Astrocyte (in vitro differentiated cells and primary cell): ENCODE data around the gene PSORS1C1. TPM values are rescaled to one million over a fixed set of nuclear protein-coding genes. Genes with fewer than 3 reads are reported as not detected.

Experiments
- DNase-seq: peaks from one replicate; pipeline ENCODE4 v3.0.0-alpha.2; 2010; ENCODE audit warnings: low read depth
- FAIRE-seq: peaks from 2 replicates; lab custom pipeline; 2011; peaks lifted over from hg19 to GRCh38; lab: Jason Lieb, UNC
- H2AFZ ChIP-seq: 2 replicates; pipeline ENCODE4 v1.6.0; 2012; ENCODE audit warnings: low read depth, low read length, inconsistent platforms
- H3K27ac ChIP-seq: 2 replicates; pipeline ENCODE4 v1.5.1; 2011; ENCODE audit warnings: low read depth, low read length, inconsistent platforms
- H3K27me3 ChIP-seq: 2 replicates; pipeline ENCODE4 v1.6.0; 2011; ENCODE audit warnings: low read length, inconsistent platforms; ENCODE audit not compliant: insufficient read depth
- H3K36me3 ChIP-seq: 2 replicates; pipeline ENCODE4 v1.5.1; 2011; ENCODE audit warnings: low read length, inconsistent platforms; ENCODE audit not compliant: insufficient read depth
- H3K4me1 ChIP-seq: 2 replicates; pipeline ENCODE4 v1.5.1; 2011; ENCODE audit warnings: low read length, inconsistent platforms; ENCODE audit not compliant: insufficient read depth
- H3K4me2 ChIP-seq: 2 replicates; pipeline ENCODE4 v1.6.0; 2012; ENCODE audit warnings: low read length, inconsistent platforms
- H3K4me3 ChIP-seq: 2 replicates; pipeline ENCODE4 v1.5.1; 2011; ENCODE audit warnings: low read depth, mild to moderate bottlenecking, low read length, inconsistent platforms; ENCODE audit not compliant: insufficient read depth
- H3K79me2 ChIP-seq: 2 replicates; pipeline ENCODE4 v1.6.0; 2012; ENCODE audit warnings: mild to moderate bottlenecking, low read length, inconsistent platforms; ENCODE audit not compliant: insufficient read depth
- H3K9ac ChIP-seq: 2 replicates; pipeline ENCODE4 v1.6.0; 2012; ENCODE audit warnings: mild to moderate bottlenecking, low read length, inconsistent platforms
- H3K9me3 ChIP-seq: 2 replicates; pipeline ENCODE4 v1.5.1; 2012; ENCODE audit warnings: low read depth, mild to moderate bottlenecking, low read length, inconsistent platforms; ENCODE audit not compliant: insufficient read depth
- H4K20me1 ChIP-seq: 2 replicates; pipeline ENCODE4 v1.6.0; 2012; ENCODE audit warnings: low read length, inconsistent platforms; ENCODE audit not compliant: insufficient read depth
- H3K27ac Mint-ChIP-seq: one replicate; pipeline ENCODE4 v1.8.0; 2021; ENCODE audit warnings: mild to moderate bottlenecking, mixed read lengths; ENCODE audit not compliant: unreplicated experiment
- H3K27me3 Mint-ChIP-seq: one replicate; pipeline ENCODE4 v1.8.0; 2021; ENCODE audit warnings: low read depth, mixed read lengths; ENCODE audit not compliant: unreplicated experiment
- H3K36me3 Mint-ChIP-seq: one replicate; pipeline ENCODE4 v1.8.0; 2021; ENCODE audit warnings: low read depth, mixed read lengths; ENCODE audit not compliant: unreplicated experiment
- H3K4me1 Mint-ChIP-seq: one replicate; pipeline ENCODE4 v1.8.0; 2021; ENCODE audit warnings: low read depth, mixed read lengths; ENCODE audit not compliant: unreplicated experiment
- H3K4me3 Mint-ChIP-seq: one replicate; pipeline ENCODE4 v1.8.0; 2021; ENCODE audit warnings: mild to moderate bottlenecking, moderate library complexity, mixed read lengths; ENCODE audit not compliant: unreplicated experiment
- H3K9me3 Mint-ChIP-seq: one replicate; pipeline ENCODE4 v1.8.0; 2021; ENCODE audit warnings: mild to moderate bottlenecking, mixed read lengths; ENCODE audit not compliant: unreplicated experiment
- EZH2 ChIP-seq: IDR thresholded peaks from 2 replicates; pipeline ENCODE4 v1.6.1; 2012; ENCODE audit warnings: mild to moderate bottlenecking, low read length, inconsistent platforms; ENCODE audit not compliant: insufficient read depth
- total RNA-seq: library from RNA; stranded (reverse); gene quantifications from 2 replicates; pipeline ENCODE4 v1.2.1, GENCODE V29; 2021
- TF ChIP-seq, protein P1 (sequence below): IDR thresholded peaks from 2 replicates; pipeline ENCODE4 v1.5.1; 2011; ENCODE audit warnings: low read depth, mild to moderate bottlenecking, inconsistent platforms, low read length, moderate library complexity; ENCODE audit not compliant: insufficient read depth

Gene PSORS1C1
- total RNA-seq, 1 donor from 2014 or later, result 9.2 TPM

DNA sequence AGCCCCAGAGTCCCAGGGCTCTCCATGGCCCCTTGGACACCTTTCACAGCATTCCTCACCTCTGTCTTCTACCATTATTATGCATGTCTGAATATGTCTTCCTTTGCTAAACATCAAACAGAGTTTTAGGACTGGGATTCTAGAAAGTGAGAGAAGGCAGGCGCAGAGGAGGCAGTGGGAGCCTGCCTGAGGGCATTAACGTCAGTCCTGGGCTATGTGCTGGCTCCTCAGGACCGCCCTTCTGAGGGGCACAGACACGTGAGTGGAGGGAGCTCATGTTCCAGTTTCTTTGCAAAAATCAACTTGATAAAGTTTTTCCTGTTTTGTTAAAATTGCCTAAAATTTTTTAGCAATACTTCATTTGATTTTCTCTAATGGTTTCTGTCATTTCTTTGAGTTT, 40.2 kb upstream of the PSORS1C1 start:
- Histone ChIP-seq H3K79me2 (no peaks in the 10 kb centered on the region), H3K9ac (no peak overlapping the region), H4K20me1 (no peaks in the 10 kb centered on the region), H3K4me3 (no peak overlapping the region), H3K27me3 (no peaks in the 10 kb centered on the region), H3K4me2 (no peak overlapping the region), H3K36me3 (no peaks in the 10 kb centered on the region), H2AFZ (no peak overlapping the region), H3K4me1 (peaks cover 19% of the 10 kb centered on the region), H3K9me3 (no peaks in the 10 kb centered on the region), H3K27ac (no peak overlapping the region)
- DNase-seq (no peak), FAIRE-seq (no peak)
- Mint-ChIP-seq H3K9me3 (no peaks in the 10 kb centered on the region), H3K36me3 (no peaks in the 10 kb centered on the region), H3K27me3 (no peaks in the 10 kb centered on the region), H3K4me1 (peaks cover 11% of the 10 kb centered on the region), H3K27ac (no peak overlapping the region), H3K4me3 (no peak overlapping the region)
- no peak for TF ChIP-seq EZH2
- TF ChIP-seq, protein P1, sequence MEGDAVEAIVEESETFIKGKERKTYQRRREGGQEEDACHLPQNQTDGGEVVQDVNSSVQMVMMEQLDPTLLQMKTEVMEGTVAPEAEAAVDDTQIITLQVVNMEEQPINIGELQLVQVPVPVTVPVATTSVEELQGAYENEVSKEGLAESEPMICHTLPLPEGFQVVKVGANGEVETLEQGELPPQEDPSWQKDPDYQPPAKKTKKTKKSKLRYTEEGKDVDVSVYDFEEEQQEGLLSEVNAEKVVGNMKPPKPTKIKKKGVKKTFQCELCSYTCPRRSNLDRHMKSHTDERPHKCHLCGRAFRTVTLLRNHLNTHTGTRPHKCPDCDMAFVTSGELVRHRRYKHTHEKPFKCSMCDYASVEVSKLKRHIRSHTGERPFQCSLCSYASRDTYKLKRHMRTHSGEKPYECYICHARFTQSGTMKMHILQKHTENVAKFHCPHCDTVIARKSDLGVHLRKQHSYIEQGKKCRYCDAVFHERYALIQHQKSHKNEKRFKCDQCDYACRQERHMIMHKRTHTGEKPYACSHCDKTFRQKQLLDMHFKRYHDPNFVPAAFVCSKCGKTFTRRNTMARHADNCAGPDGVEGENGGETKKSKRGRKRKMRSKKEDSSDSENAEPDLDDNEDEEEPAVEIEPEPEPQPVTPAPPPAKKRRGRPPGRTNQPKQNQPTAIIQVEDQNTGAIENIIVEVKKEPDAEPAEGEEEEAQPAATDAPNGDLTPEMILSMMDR, result no peak

DNA sequence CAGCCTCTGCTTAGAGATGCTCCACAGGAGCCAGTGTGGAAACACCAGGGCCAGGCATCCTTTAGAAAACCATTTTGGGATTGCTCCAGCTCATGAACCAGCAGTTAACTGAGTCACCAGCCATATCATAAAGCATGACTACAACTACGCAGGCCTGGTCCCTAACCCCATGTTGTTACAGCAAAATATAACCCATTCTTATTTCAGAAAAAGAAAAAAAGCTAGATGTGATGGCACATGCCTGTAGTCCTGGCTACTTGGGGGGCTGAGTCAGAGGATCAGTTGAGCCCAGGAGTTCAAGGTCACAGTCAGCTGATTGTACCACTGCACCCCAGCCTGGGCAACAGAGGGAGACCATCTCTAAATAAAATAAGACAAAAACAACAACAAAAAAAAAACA, 39.1 kb upstream of the PSORS1C1 start:
- Mint-ChIP-seq H3K4me1 (peaks cover 10% of the 10 kb centered on the region), H3K4me3 (no peak overlapping the region), H3K9me3 (no peaks in the 10 kb centered on the region), H3K27ac (no peak overlapping the region), H3K27me3 (no peaks in the 10 kb centered on the region), H3K36me3 (no peaks in the 10 kb centered on the region)
- DNase-seq (peak; percentile 51), FAIRE-seq (no peak)
- Histone ChIP-seq H3K36me3 (no peaks in the 10 kb centered on the region), H3K9ac (no peak overlapping the region), H3K4me2 (no peak overlapping the region), H3K27ac (no peak overlapping the region), H3K27me3 (no peaks in the 10 kb centered on the region), H3K79me2 (no peaks in the 10 kb centered on the region), H4K20me1 (no peaks in the 10 kb centered on the region), H3K4me3 (no peak overlapping the region), H2AFZ (no peak overlapping the region), H3K4me1 (peaks cover 17% of the 10 kb centered on the region), H3K9me3 (no peaks in the 10 kb centered on the region)
- TF ChIP-seq EZH2, result no peak
- TF ChIP-seq, protein P1, result no peak

GRCh38 chr6:31076611-31077010, 38.0 kb upstream of the PSORS1C1 start:
- Mint-ChIP-seq H3K36me3 (no peaks in the 10 kb centered on the region), H3K9me3 (no peaks in the 10 kb centered on the region), H3K4me3 (no peak overlapping the region), H3K27ac (no peak overlapping the region), H3K27me3 (no peaks in the 10 kb centered on the region), H3K4me1 (peaks cover 5% of the 10 kb centered on the region)
- FAIRE-seq (no peak), DNase-seq (no peak)
- Histone ChIP-seq H3K79me2 (no peaks in the 10 kb centered on the region), H3K4me1 (peaks cover 13% of the 10 kb centered on the region), H3K4me3 (no peak overlapping the region), H3K27ac (no peak overlapping the region), H3K9me3 (no peaks in the 10 kb centered on the region), H3K36me3 (no peaks in the 10 kb centered on the region), H3K27me3 (no peaks in the 10 kb centered on the region), H2AFZ (no peak overlapping the region), H3K9ac (no peak overlapping the region), H4K20me1 (no peaks in the 10 kb centered on the region), H3K4me2 (no peak overlapping the region)
- TF ChIP-seq, protein P1, result no peak
- TF ChIP-seq EZH2, result no peak
